WTC11 (cell line): ENCODE measurements around the gene PLEKHN1.

ENCODE experiments used
- CBFB ChIP-seq: sonication (generic); formaldehyde crosslinking; IDR thresholded peaks from 2 replicates; pipeline ENCODE4 v1.8.1; 2022; ENCODE audit warnings: mild to moderate bottlenecking, low read depth, missing genetic modification reagents
- RELA ChIP-seq: sonication (generic); formaldehyde crosslinking; IDR thresholded peaks from 2 replicates; pipeline ENCODE4 v1.8.1; 2022; ENCODE audit warnings: missing genetic modification reagents, mild to moderate bottlenecking, borderline replicate concordance
- TF ChIP-seq, protein P1 (sequence below): fragments of 200-600 bp; IDR thresholded peaks from 2 replicates; pipeline ENCODE4 v1.8.0; 2022; ENCODE audit warnings: antibody characterized with exemption

DNA sequence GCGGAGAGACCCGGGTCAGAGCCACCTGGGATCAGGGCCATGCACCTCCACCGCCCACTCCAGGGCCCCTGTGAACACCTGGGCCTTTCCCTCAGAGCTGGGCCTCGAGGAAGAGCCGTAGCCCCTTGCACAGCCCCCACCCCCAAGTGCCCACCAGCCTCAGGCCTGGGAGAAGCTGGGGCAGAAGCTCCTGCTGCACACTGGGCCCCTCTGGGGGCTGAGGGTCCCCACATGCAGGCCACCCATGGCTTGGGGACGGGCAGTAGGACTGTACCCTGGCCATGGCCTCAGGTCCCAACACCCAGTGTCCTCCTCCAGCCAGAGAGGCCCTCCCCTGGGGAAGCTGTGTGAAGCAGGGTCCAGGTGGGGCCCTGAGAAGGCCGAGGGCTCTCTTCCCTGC is 13.7 kb upstream of the PLEKHN1 start:
- TF ChIP-seq CBFB (CRISPR knock-in tag) (no peak), RELA (no peak)
- TF ChIP-seq, protein P1, sequence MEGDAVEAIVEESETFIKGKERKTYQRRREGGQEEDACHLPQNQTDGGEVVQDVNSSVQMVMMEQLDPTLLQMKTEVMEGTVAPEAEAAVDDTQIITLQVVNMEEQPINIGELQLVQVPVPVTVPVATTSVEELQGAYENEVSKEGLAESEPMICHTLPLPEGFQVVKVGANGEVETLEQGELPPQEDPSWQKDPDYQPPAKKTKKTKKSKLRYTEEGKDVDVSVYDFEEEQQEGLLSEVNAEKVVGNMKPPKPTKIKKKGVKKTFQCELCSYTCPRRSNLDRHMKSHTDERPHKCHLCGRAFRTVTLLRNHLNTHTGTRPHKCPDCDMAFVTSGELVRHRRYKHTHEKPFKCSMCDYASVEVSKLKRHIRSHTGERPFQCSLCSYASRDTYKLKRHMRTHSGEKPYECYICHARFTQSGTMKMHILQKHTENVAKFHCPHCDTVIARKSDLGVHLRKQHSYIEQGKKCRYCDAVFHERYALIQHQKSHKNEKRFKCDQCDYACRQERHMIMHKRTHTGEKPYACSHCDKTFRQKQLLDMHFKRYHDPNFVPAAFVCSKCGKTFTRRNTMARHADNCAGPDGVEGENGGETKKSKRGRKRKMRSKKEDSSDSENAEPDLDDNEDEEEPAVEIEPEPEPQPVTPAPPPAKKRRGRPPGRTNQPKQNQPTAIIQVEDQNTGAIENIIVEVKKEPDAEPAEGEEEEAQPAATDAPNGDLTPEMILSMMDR: no peak
